SK-N-MC (cell line): ENCODE results near the gene SP3.

ENCODE experiments used
- DNase-seq: peaks from one replicate; pipeline ENCODE4 v3.0.0-alpha.2; 2011; ENCODE audit warnings: low read depth, low spot score
- H3K27ac ChIP-seq: fragments of 200-600 bp; sonication (generic); 2 replicates; pipeline ENCODE4 v1.5.1; 2016; ENCODE audit warnings: mixed run types
- H3K36me3 ChIP-seq: fragments of 200-600 bp; sonication (generic); 2 replicates; pipeline ENCODE4 v1.6.1; 2017; ENCODE audit warnings: antibody characterized with exemption, low read length, mixed read lengths; ENCODE audit not compliant: insufficient read depth
- H3K4me3 ChIP-seq: fragments of 200-600 bp; sonication (generic); 2 replicates; pipeline ENCODE4 v1.5.1; 2016
- H3K9ac ChIP-seq: fragments of 200-600 bp; sonication (generic); 2 replicates; pipeline ENCODE4 v1.8.0; 2017; ENCODE audit warnings: mixed run types, mixed read lengths; ENCODE audit not compliant: insufficient read length
- H3K9me3 ChIP-seq: fragments of 200-600 bp; sonication (generic); 2 replicates; pipeline ENCODE4 v1.6.1; 2017; ENCODE audit warnings: low read depth, mild to moderate bottlenecking, antibody characterized with exemption, low read length, moderate library complexity, mixed read lengths
- EZH2 ChIP-seq: fragments of 200-600 bp; sonication (generic); IDR thresholded peaks from one replicate; pipeline ENCODE4 v1.6.1; 2017; ENCODE audit warnings: antibody characterized with exemption
- FOXP2 ChIP-seq: optimal IDR thresholded peaks from 2 replicates; pipeline ENCODE3; 2011; ENCODE audit warnings: mild to moderate bottlenecking, moderate library complexity; ENCODE audit not compliant: insufficient read depth; ENCODE audit errors: extremely low read length, control extremely low read depth
- POLR2AphosphoS5 ChIP-seq: IDR thresholded peaks from 2 replicates; pipeline ENCODE4 v1.6.1; 2012; ENCODE audit warnings: mild to moderate bottlenecking, low read depth, low read length, borderline replicate concordance

The SP3 gene

GRCh38 chr2:173968551-173968950 is 3.4 kb upstream of the SP3 start:
- no peaks in the 10 kb centered on the region for H3K36me3 ChIP-seq
- DNase-seq, result no peak
- no peak overlapping the region for H3K27ac ChIP-seq
- TF ChIP-seq FOXP2 (no peak), EZH2 (no peak), POLR2AphosphoS5 (no peak)
- no peak overlapping the region for H3K4me3 ChIP-seq
- no peaks in the 10 kb centered on the region for H3K9me3 ChIP-seq
- H3K9ac ChIP-seq, result no peak overlapping the region

DNA sequence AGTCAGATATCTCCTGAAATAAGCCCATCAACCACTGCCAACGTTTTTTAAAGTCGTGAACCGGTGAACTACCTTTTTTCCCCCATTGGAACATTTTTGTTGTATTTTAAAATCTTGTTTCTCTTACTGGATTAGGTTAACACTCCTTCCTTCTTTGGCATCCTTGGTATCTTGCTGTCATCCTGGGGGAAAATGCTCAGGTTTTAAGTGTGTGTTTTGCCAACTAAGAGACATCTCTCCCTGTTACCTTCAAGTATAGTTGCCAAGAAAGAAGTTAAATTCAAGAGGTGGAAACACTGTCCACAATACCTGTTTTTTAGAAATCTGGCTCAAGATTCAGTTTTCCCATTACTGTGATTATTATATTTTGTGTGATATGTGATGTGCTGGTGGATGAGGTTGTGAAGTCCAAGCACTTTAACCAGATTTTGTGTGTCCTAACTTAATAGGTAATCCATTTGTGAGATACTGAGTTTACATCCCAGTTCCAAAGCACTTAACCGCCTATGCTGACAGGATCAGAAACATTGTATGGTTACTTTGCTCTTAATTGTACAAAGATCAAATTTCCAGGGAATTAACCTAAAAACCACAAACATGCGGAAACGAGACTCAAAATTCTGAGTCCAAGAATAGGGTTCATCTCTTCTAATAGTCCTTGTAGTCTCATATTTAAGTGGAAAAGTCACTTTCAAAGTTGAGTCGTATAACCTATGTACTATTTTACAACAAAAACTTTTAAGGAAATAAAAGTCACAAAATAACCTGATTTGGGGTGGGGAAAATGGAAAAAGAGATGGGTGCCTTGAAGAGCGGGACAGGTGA is 1.3 kb upstream of the SP3 start:
- H3K9ac ChIP-seq, result peak overlapping the region; percentile 92
- peaks cover 6% of the 10 kb centered on the region; the same call in 1 of the 2 replicates for H3K9me3 ChIP-seq
- DNase-seq, result no peak
- peak overlapping the region; percentile 87 for H3K4me3 ChIP-seq
- TF ChIP-seq POLR2AphosphoS5 (no peak), EZH2 (no peak), FOXP2 (no peak)
- H3K27ac ChIP-seq, result peak overlapping the region; percentile 99
- peaks cover 8% of the 10 kb centered on the region for H3K36me3 ChIP-seq

- Histone ChIP-seq H3K36me3 (peaks cover 23% of the 10 kb centered on the region), H3K27ac (peak overlapping the region; percentile 99), H3K4me3 (peak overlapping the region; percentile 87), H3K9me3 (peaks cover 6% of the 10 kb centered on the region; the same call in 1 of the 2 replicates), H3K9ac (peak overlapping the region; percentile 99)
- no peak for DNase-seq
- TF ChIP-seq POLR2AphosphoS5, result peak; percentile 91
- no peak for TF ChIP-seq FOXP2
Measured at GRCh38 chr2:173964565-173965371, 405 bp downstream of the SP3 start.

DNA sequence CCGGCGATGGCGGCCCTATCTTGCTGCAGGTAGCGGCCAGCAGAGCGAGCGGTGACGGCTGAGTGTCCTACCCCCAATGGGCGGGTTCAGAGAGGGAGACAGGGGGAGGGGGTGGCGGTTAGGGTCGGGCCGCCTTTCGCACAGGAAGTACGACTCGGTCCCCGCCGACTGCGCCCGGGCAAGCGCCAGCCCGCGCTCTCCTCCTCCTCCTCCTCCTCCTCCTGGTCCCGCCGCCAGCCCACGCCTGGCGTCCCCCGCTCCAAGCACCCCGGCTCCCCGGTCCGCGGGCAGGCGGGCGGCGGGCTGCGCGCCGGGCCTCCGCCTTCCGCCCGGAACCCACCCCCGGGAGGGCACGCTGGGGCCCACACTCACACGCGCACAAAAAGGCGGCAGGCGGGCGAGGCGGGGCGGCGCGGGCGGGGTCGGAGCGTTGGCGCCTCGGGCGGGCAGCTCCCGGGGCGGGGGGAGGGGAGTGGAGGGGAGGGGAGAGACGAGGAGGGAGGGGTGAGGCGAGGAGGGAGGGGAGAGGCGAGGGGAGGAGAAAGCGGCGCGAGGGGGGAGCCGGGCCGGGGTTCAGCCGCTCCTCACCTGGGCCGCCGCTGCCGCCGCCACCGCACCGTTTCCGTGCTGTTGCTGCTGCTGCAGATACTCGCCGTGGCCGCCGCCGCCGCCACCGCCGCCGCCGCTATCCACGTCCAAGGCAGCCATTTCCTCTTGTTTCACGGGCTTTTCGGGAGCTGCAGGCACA is 1.2 kb downstream of the SP3 start:
- H3K27ac ChIP-seq, result peak overlapping the region; percentile 97
- TF ChIP-seq POLR2AphosphoS5 (peak; percentile 58; the same call in 1 of the 2 replicates), EZH2 (no peak)

DNA sequence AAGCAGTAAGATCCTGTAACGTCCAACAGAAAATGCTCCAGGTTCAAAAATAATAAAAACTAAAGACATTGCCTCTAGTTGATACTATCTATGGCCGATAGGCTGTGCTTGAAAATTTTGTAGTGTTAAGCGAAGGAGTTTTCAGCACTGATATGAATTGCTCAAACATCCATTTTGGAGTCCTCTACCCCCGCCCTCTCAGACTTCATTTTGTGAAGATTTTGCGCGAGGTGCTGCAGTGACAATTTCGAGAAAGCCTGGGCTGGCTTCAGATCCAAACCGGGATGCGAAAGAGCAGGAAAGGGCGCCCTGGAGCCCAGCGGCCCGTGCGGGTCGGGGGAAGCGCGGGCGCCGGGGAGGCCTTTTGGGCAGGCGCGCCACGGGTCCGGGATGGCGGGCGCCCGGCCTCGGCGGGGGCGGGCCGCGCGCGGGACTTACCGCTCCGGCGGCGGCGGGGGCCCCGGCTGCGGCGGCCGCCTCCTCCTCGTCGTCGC is 1.8 kb downstream of the SP3 start:
- TF ChIP-seq POLR2AphosphoS5 (no peak; the same call in 1 of the 2 replicates), FOXP2 (no peak), EZH2 (no peak)

More for the DNA sequence above, 1.2 kb downstream of the SP3 start:
- Histone ChIP-seq H3K9ac (peak overlapping the region; percentile 90), H3K9me3 (peaks cover 6% of the 10 kb centered on the region; the same call in 1 of the 2 replicates), H3K4me3 (peak overlapping the region; percentile 87), H3K36me3 (peaks cover 24% of the 10 kb centered on the region)
- no peak for DNase-seq

GRCh38 chr2:173962583-173963110 is 2.5 kb downstream of the SP3 start:
- DNase-seq, result no peak

More for the DNA sequence above, 1.8 kb downstream of the SP3 start:
- H3K36me3 ChIP-seq, result peaks cover 24% of the 10 kb centered on the region
- DNase-seq, result peak; percentile 63
- peak overlapping the region; percentile 87 for H3K4me3 ChIP-seq
- peaks cover 6% of the 10 kb centered on the region; the same call in 1 of the 2 replicates for H3K9me3 ChIP-seq
- H3K9ac ChIP-seq, result peak overlapping the region; percentile 90
- peak overlapping the region; percentile 97 for H3K27ac ChIP-seq

DNA sequence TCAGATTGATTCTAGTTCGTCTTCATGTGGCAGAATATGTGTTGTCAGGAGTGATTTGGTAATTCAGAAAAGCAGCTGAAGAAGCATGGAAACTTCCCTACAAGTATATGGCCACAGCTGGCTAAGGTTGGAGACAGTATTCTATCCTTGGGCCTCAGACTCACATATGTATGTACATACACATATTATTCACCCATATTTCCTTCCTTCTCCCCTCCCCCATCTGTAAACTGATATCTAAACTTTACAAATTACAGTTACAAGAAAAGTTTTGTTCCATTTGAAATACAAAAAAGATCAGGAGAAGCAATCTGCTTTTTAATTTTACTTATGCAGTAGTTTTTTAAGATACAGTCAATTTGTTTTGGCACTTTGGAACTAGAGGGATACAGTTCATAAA is 3.1 kb downstream of the SP3 start:
- TF ChIP-seq EZH2 (no peak), FOXP2 (no peak), POLR2AphosphoS5 (no peak)
- peak overlapping the region; percentile 87 for H3K4me3 ChIP-seq
- peaks cover 26% of the 10 kb centered on the region for H3K36me3 ChIP-seq
- no peak for DNase-seq
- peak overlapping the region; percentile 90 for H3K9ac ChIP-seq
- peak overlapping the region; percentile 97; the same call in 1 of the 2 replicates for H3K27ac ChIP-seq
- peaks cover 6% of the 10 kb centered on the region; the same call in 1 of the 2 replicates for H3K9me3 ChIP-seq

More at GRCh38 chr2:173962583-173963110, 2.5 kb downstream of the SP3 start:
- H3K4me3 ChIP-seq, result peak overlapping the region; percentile 87
- peak overlapping the region; percentile 90 for H3K9ac ChIP-seq
- peaks cover 24% of the 10 kb centered on the region for H3K36me3 ChIP-seq
- peak overlapping the region; percentile 97 for H3K27ac ChIP-seq
- H3K9me3 ChIP-seq, result peaks cover 6% of the 10 kb centered on the region; the same call in 1 of the 2 replicates
- no peak for TF ChIP-seq FOXP2
- TF ChIP-seq POLR2AphosphoS5, result no peak
- no peak for TF ChIP-seq EZH2
